ENCODE results near the gene LRP1.

GRCh38 chr12:57216921-57217879, 88.9 kb downstream of the LRP1 start:
- TF ChIP-seq CTCF (IDR thresholded peaks at IDR 0.05) = no peak
- TF ChIP-seq POLR2A (IDR thresholded peaks at IDR 0.05) = no peak

Data from gastroesophageal sphincter (tissue), 3 donors.